Adrenal gland (tissue), 5 donors: Measurements from ENCODE around the gene AUTS2.

Source experiments
- CTCF ChIP-seq, 6 experiments: fragments of 450-650 bp in 4 of 6; fragments of 200-600 bp in 2 of 6; sonication (generic) in 1 of 6; IDR thresholded peaks; 1 replicate in 5 of 6; 2 replicates in 1 of 6; pipeline versions ENCODE4 v1.5.1 to v1.8.0; 2016 to 2021; ENCODE audit warnings: antibody characterized with exemption in 6 of 6, mild to moderate bottlenecking in 2 of 6, moderate library complexity in 1 of 6
- POLR2A ChIP-seq, 2 donors: fragments of 450-650 bp; IDR thresholded peaks; one replicate each; pipeline ENCODE4 v1.6.1; 2017; ENCODE audit warnings: antibody characterized with exemption in 2 of 2, mild to moderate bottlenecking in 2 of 2, moderate library complexity in 1 of 2
- donor health status: DM: no; HTN: no; CAD: no.

GRCh38 chr7:69800495-69800894 lies 202.2 kb downstream of the AUTS2 start:
- TF ChIP-seq POLR2A (IDR thresholded peaks at IDR 0.05) (no peak), CTCF (IDR thresholded peaks at IDR 0.05) (no peak)
